HEK293 (cell line): Measurements from ENCODE around the gene PGA5.

Source experiments
- CTCF ChIA-PET: fragments of 350-600 bp; formaldehyde crosslinking; extraction: SDS; loops from one replicate; lab custom pipeline; 2021; ENCODE audit warnings: antibody characterized with exemption; lab: Yijun Ruan, JAX
- POLR2A ChIA-PET: fragments of 300-600 bp; formaldehyde crosslinking; extraction: SDS; loops from one replicate; lab custom pipeline; 2020; ENCODE audit warnings: antibody characterized with exemption, inconsistent platforms; lab: Yijun Ruan, JAX
- H3K27ac ChIP-seq: fragments of 200-500 bp; sonication (Bioruptor generic); 2 replicates; pipeline ENCODE4 v1.5.1; 2014; ENCODE audit warnings: low read depth, low read length, control low read depth, inconsistent platforms; ENCODE audit errors: extremely low read depth
- H3K36me3 ChIP-seq, 2 experiments: fragments of 200-500 bp in 1 of 2; sonication (Bioruptor generic) in 1 of 2; 1 replicate in 1 of 2; 2 replicates in 1 of 2; pipeline ENCODE4 v1.5.1; 2014 to 2017; ENCODE audit warnings: inconsistent platforms in 2 of 2, low read length in 2 of 2; ENCODE audit not compliant: control insufficient read depth in 2 of 2, insufficient read depth in 1 of 2
- H3K4me1 ChIP-seq: fragments of 200-500 bp; sonication (Bioruptor generic); 2 replicates; pipeline ENCODE4 v1.5.1; 2014; ENCODE audit warnings: mild to moderate bottlenecking, low read length, inconsistent platforms; ENCODE audit not compliant: control insufficient read depth, insufficient read depth
- H3K4me3 ChIP-seq: 2 replicates; pipeline ENCODE4 v1.5.1; 2011; ENCODE audit warnings: low read depth, mild to moderate bottlenecking, control low read depth, low read length, moderate library complexity
- H3K9me3 ChIP-seq: fragments of 200-500 bp; sonication (Bioruptor generic); 2 replicates; pipeline ENCODE4 v1.5.1; 2014; ENCODE audit warnings: low read depth, low read length, inconsistent platforms; ENCODE audit not compliant: control insufficient read depth, insufficient read depth
- HOXD13 ChIP-seq: sonication (generic); formaldehyde crosslinking; IDR thresholded peaks from 2 replicates; pipeline ENCODE4 v1.8.0; 2022; ENCODE audit warnings: missing genetic modification reagents, borderline replicate concordance
- KLF16 ChIP-seq: fragments of 450-650 bp; formaldehyde crosslinking; IDR thresholded peaks from 2 replicates; pipeline ENCODE4 v1.5.1; 2017; ENCODE audit warnings: missing biosample characterization, missing genetic modification characterization
- PRDM10 ChIP-seq: fragments of 450-650 bp; formaldehyde crosslinking; IDR thresholded peaks from 2 replicates; pipeline ENCODE4 v1.5.1; 2016; ENCODE audit warnings: missing biosample characterization, missing genetic modification characterization
- TRIM28 ChIP-seq: IDR thresholded peaks from 2 replicates; pipeline ENCODE4 v1.6.1; 2011; ENCODE audit warnings: low read length, control low read depth, borderline replicate concordance
- ZEB2 ChIP-seq: fragments of 450-650 bp; formaldehyde crosslinking; IDR thresholded peaks from 2 replicates; pipeline ENCODE4 v1.5.1; 2016; ENCODE audit warnings: missing biosample characterization, missing genetic modification characterization
- ZNF155 ChIP-seq: fragments of 450-650 bp; formaldehyde crosslinking; IDR thresholded peaks from 2 replicates; pipeline ENCODE4 v1.5.1; 2016; ENCODE audit warnings: missing biosample characterization, missing genetic modification characterization
- ZNF18 ChIP-seq: fragments of 450-650 bp; formaldehyde crosslinking; IDR thresholded peaks from 2 replicates; pipeline ENCODE4 v1.5.1; 2016; ENCODE audit warnings: missing biosample characterization, missing genetic modification characterization
- ZNF202 ChIP-seq: fragments of 450-650 bp; formaldehyde crosslinking; IDR thresholded peaks from 2 replicates; pipeline ENCODE4 v1.5.1; 2016; ENCODE audit warnings: missing biosample characterization, missing genetic modification characterization, borderline replicate concordance
- ZNF341 ChIP-seq: fragments of 450-650 bp; formaldehyde crosslinking; IDR thresholded peaks from 2 replicates; pipeline ENCODE4; 2016; ENCODE audit warnings: low read depth, missing biosample characterization, missing genetic modification characterization
- ZNF37A ChIP-seq: fragments of 450-650 bp; IDR thresholded peaks from 2 replicates; pipeline ENCODE4 v1.5.1; 2018; ENCODE audit warnings: missing biosample characterization, missing genetic modification characterization
- ZNF48 ChIP-seq: fragments of 450-650 bp; formaldehyde crosslinking; IDR thresholded peaks from 2 replicates; pipeline ENCODE4 v1.5.1; 2016; ENCODE audit warnings: missing biosample characterization, missing genetic modification characterization
- ZNF664 ChIP-seq: fragments of 450-650 bp; formaldehyde crosslinking; IDR thresholded peaks from 2 replicates; pipeline ENCODE4 v1.5.1; 2016; ENCODE audit warnings: missing biosample characterization, missing genetic modification characterization
- ZNF707 ChIP-seq: fragments of 450-650 bp; formaldehyde crosslinking; IDR thresholded peaks from 2 replicates; pipeline ENCODE4 v1.5.1; 2016; ENCODE audit warnings: missing biosample characterization, missing genetic modification characterization
- ZNF747 ChIP-seq: fragments of 450-650 bp; formaldehyde crosslinking; IDR thresholded peaks from 2 replicates; pipeline ENCODE4 v1.5.1; 2016; ENCODE audit warnings: missing biosample characterization, missing genetic modification characterization
- ZNF768 ChIP-seq: fragments of 450-650 bp; formaldehyde crosslinking; IDR thresholded peaks from 2 replicates; pipeline ENCODE4 v1.5.1; 2018; ENCODE audit warnings: missing biosample characterization, mild to moderate bottlenecking, missing genetic modification characterization
- ZNF843 ChIP-seq: fragments of 450-650 bp; formaldehyde crosslinking; IDR thresholded peaks from 2 replicates; pipeline ENCODE4 v1.5.1; 2016; ENCODE audit warnings: missing biosample characterization, missing genetic modification characterization
- ZSCAN23 ChIP-seq: fragments of 450-650 bp; formaldehyde crosslinking; IDR thresholded peaks from 2 replicates; pipeline ENCODE4 v1.5.1; 2016; ENCODE audit warnings: missing biosample characterization, missing genetic modification characterization
- TF ChIP-seq, protein P1 (sequence below): fragments of 450-650 bp; formaldehyde crosslinking; IDR thresholded peaks from 2 replicates; pipeline ENCODE4 v1.5.1; 2016; ENCODE audit warnings: missing biosample characterization, missing genetic modification characterization

Gene PGA5

DNA sequence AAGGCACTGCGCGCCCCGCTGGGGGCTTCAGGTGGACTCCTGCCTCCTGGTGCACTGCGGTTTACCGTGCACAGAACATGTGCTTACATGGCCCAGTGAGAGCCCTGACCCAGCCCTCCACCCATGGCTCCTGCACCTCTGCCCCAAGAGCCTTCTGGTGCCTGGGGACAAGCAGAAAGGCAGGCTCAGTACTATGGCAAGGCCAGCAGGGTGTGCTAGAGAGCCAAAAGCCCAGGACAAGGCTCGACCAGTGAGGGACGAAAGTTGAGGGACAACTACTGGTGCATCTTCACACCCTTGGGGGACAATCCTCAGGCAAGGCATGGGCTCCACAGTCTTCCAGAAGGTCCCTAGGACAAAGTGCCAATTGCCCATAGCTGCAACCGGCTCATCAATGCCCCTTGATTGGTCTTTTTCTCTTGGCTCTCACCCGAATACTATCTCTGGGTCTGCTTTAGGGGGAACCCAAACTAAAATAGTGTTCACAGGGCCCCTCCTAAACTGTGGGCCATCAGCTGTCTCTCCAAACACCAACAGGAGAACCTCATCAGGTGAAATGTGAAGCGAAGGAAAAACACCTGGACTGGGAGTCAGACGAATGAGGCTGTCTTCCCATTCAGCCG lies 13.5 kb downstream of the PGA5 start (continued):
- TF ChIP-seq ZNF664 (tag by site-specific recombination) (no peak), ZNF18 (tag by site-specific recombination) (no peak), KLF16 (no peak), ZNF843 (tag by site-specific recombination) (no peak), PRDM10 (tag by site-specific recombination) (no peak), ZSCAN23 (tag by site-specific recombination) (no peak), ZNF747 (tag by site-specific recombination) (no peak)
- TF ChIP-seq, all 188 proteins: peak for 4

DNA sequence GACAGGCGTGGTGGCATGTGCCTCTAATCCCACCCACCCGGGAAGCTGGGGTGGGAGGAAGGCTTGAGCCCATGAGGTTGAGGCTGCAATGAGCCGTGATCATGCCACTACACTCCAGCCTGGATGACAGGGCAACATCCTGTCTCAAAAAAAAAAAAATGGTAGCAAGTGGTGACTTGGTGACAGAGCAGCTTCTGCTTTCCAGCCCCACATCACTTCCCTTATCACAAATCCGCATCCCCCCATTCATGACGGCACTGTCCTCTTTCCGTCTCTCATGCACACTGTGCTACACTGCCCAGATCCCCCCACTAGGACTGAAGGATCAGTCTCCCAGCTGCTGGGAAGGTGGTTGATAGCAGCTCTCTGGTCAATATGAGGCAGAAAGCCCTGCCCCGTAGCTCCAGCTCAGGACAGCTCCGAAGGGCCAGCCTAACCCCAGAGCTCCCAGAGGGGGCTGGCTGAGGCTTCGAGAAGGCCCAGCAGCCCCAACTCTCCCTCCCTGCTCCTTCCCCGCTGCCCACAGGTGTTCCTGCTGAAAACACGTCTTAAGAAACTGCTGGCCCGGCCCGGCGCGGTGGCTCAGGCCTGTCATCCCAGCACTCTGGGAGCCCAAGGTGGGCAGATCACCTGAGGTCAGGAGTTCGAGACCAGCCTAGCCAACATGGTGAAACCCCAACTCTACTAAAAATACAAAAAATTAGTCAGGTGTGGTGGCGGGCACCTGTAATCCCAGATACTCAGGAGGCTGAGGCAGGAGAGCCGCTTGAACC lies 15.9 kb downstream of the PGA5 start:
- TF ChIP-seq ZNF707: no peak
- no peak for TF ChIP-seq ZNF202 (tag by site-specific recombination)
- no peak for TF ChIP-seq ZEB2 (tag by site-specific recombination)
- no peak; the same call in 1 of the 2 replicates for TF ChIP-seq PRDM10 (tag by site-specific recombination)
- no peak for TF ChIP-seq ZNF341 (tag by site-specific recombination)
- TF ChIP-seq ZNF37A: no peak
- TF ChIP-seq ZNF155 (tag by site-specific recombination): no peak
- no peak for TF ChIP-seq TRIM28
- TF ChIP-seq HOXD13 (CRISPR knock-in tag): no peak
- no peak for TF ChIP-seq ZNF768
- TF ChIP-seq, protein P1, sequence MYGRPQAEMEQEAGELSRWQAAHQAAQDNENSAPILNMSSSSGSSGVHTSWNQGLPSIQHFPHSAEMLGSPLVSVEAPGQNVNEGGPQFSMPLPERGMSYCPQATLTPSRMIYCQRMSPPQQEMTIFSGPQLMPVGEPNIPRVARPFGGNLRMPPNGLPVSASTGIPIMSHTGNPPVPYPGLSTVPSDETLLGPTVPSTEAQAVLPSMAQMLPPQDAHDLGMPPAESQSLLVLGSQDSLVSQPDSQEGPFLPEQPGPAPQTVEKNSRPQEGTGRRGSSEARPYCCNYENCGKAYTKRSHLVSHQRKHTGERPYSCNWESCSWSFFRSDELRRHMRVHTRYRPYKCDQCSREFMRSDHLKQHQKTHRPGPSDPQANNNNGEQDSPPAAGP (tag by site-specific recombination): no peak
- TF ChIP-seq ZNF18 (tag by site-specific recombination): no peak
- TF ChIP-seq ZNF48 (tag by site-specific recombination): no peak
- H3K9me3 ChIP-seq: no peaks in the 10 kb centered on the region
- no peak overlapping the region for H3K4me3 ChIP-seq
- ChIA-PET POLR2A (no interaction called here), CTCF (interaction anchor here (0.6 kb wide), 2 partner anchors 205 to 423 kb away, joined by 3 read pairs; no protein-coding TSS in a partner anchor)
- no peak overlapping the region for H3K27ac ChIP-seq
- H3K4me1 ChIP-seq: no peaks in the 10 kb centered on the region
- peaks cover 0 to 8% of the 10 kb centered on the region in 2 experiments; a peak in 2 of 3 replicates for H3K36me3 ChIP-seq
